ENCODE results near the gene PLBD2. TPM values are rescaled to one million over a fixed set of nuclear protein-coding genes. Genes with fewer than 3 reads are reported as not detected.

PLBD2 gene
- total and polyA plus RNA-seq, 9 of the 15 experiments (the other 6 are each of a cell fraction or from before 2014, with no cell fraction given): 2.4 to 37.4 (median 6.0) TPM

- TF ChIP-seq CHAMP1 (IDR thresholded peaks at IDR 0.05) (no peak), ZFP1 (CRISPR knock-in tag; IDR thresholded peaks at IDR 0.05) (no peak)
Observed at GRCh38 chr12:113403435-113404415, 45.3 kb downstream of the PLBD2 start, which contains the start of gene SDS (continued).

GRCh38 chr12:113405694-113406093, 47.3 kb downstream of the PLBD2 start:
- H3K36me3 ChIP-seq (ENCODE audit: control insufficient read depth, insufficient read depth, low read length): no peaks in the 10 kb centered on the region
- no peaks in the 10 kb centered on the region for H3K9me3 ChIP-seq (replicated peaks; ENCODE audit: control insufficient read depth, insufficient read depth, low read depth, low read length)
- no peak overlapping the region for H3K9ac ChIP-seq (ENCODE audit: insufficient read depth in 1 of 2, low read depth in 2 of 2, low read length in 2 of 2)
- H2AFZ ChIP-seq (ENCODE audit: low read depth, low read length): no peak overlapping the region; the same call in 1 of the 2 replicates
- H4K20me1 ChIP-seq (replicated peaks; ENCODE audit: control insufficient read depth, insufficient read depth, low read length): no peaks in the 10 kb centered on the region
- ATAC-seq: no peak
- no peak overlapping the region for H3K4me2 ChIP-seq (ENCODE audit: insufficient read depth, low read length)
- intact Hi-C loops (cut with micrococcal nuclease) (no loop called here), in situ Hi-C loops (cut with MboI) (loop anchor here (25.0 kb wide), 1 partner anchor 218 kb away; the partner anchor contains the start of genes DDX54 and RITA1)
- POLR2A ChIA-PET: interaction anchor here (0.7 to 1.7 kb wide), 4 partner anchors 8 to 16 kb away, joined by 3 to 6 read pairs (median 4); partner anchors contain the start of gene SDSL
- H3K4me3 ChIP-seq: no peak overlapping the region
- H3K9me1 ChIP-seq (ENCODE audit: control insufficient read depth, insufficient read depth, low read length): no peaks in the 10 kb centered on the region
- WGBS (ENCODE audit: insufficient coverage, low coverage, missing lambda C conversion rate): 73% methylated on average over 3 of the region's 3 CpGs
- no peak overlapping the region for H3K27ac ChIP-seq (ENCODE audit: extremely low read depth, low read depth, low read length)
- H3K79me2 ChIP-seq (ENCODE audit: control insufficient read depth, insufficient read depth, low read length): no peaks in the 10 kb centered on the region
- no peaks in the 10 kb centered on the region for H3K27me3 ChIP-seq (ENCODE audit: control insufficient read depth in 2 of 2, insufficient read depth in 2 of 2, low read length in 2 of 2)
- CTCF ChIA-PET (ENCODE audit: low intra/inter-chr PET ratio): no interaction called here
- no peak for FAIRE-seq
- H3K4me1 ChIP-seq (replicated peaks in 1 of 2; ENCODE audit: control insufficient read depth in 2 of 2, insufficient read depth in 2 of 2, low read length in 2 of 2): peaks cover 14 to 24% of the 10 kb centered on the region in 2 experiments; a peak in 4 of 5 replicates
- DNase-seq (ENCODE audit: extremely low read depth in 1 of 4, low spot score in 3 of 4): no peak
- no TSS peak for BruUV-seq (replicated peaks)
- no peak for TF ChIP-seq ZNF282 (CRISPR knock-in tag; IDR thresholded peaks at IDR 0.05)
- TF ChIP-seq E2F1 (CRISPR knock-in tag; IDR thresholded peaks at IDR 0.05): no peak
- no peak for TF ChIP-seq MCM5 (IDR thresholded peaks at IDR 0.05; ENCODE audit: low read depth)
- no peak for TF ChIP-seq WHSC1 (IDR thresholded peaks at IDR 0.05; ENCODE audit: low read length)
- no peak for TF ChIP-seq ZNF3 (CRISPR knock-in tag; IDR thresholded peaks at IDR 0.05)
- no peak for TF ChIP-seq ZSCAN29 (IDR thresholded peaks at IDR 0.05)
- no peak for TF ChIP-seq POLR2A (conservative IDR thresholded peaks at IDR 0.05)
- no peak for TF ChIP-seq DIDO1 (tag; IDR thresholded peaks at IDR 0.05; ENCODE audit: low read depth)
- no peak for TF ChIP-seq ZBTB17 (CRISPR knock-in tag; IDR thresholded peaks at IDR 0.05)
- no peak for TF ChIP-seq THRB (CRISPR knock-in tag; conservative IDR thresholded peaks at IDR 0.05)

Data from K562 (cell line).